CD14-positive monocyte (primary cell): ENCODE results near the gene SPG7. TPM values are rescaled to one million over a fixed set of nuclear protein-coding genes. Genes with fewer than 3 reads are reported as not detected.

ENCODE experiments used
- DNase-seq, 3 donors: peaks; one replicate each; pipeline ENCODE4 v3.0.0-alpha.2; 2011 to 2022
- H2AFZ ChIP-seq: 2 replicates; pipeline ENCODE4 v1.6.0; 2012; ENCODE audit warnings: mild to moderate bottlenecking, low read depth, low read length, inconsistent platforms; ENCODE audit not compliant: insufficient read depth, poor library complexity, severe bottlenecking
- H3K27ac ChIP-seq, 2 donors: 1 replicate in 1 of 2; 2 replicates in 1 of 2; pipeline ENCODE4 v1.5.1; 2012 to 2013; ENCODE audit warnings: low read length in 2 of 2, control low read depth in 1 of 2, inconsistent platforms in 1 of 2, low read depth in 1 of 2, mild to moderate bottlenecking in 1 of 2
- H3K27me3 ChIP-seq, 2 donors: one replicate each; pipeline versions ENCODE4 v1.6.0 to v1.6.1; 2011 to 2013; ENCODE audit warnings: low read length in 2 of 2; ENCODE audit not compliant: control insufficient read depth in 2 of 2, insufficient read depth in 2 of 2
- H3K36me3 ChIP-seq, 2 donors: replicated peaks in 1 of 2; 1 replicate in 1 of 2; 2 replicates in 1 of 2; pipeline versions ENCODE4 v1.5.1 to v1.6.1; 2012 to 2013; ENCODE audit warnings: low read length in 2 of 2, control low read depth in 1 of 2, inconsistent platforms in 1 of 2, mild to moderate bottlenecking in 1 of 2; ENCODE audit not compliant: insufficient read depth in 2 of 2, control insufficient read depth in 1 of 2
- H3K4me1 ChIP-seq, 2 donors: 1 replicate in 1 of 2; 2 replicates in 1 of 2; pipeline versions ENCODE4 v1.5.1 to v1.6.1; 2012 to 2013; ENCODE audit warnings: low read length in 2 of 2, control low read depth in 1 of 2, inconsistent platforms in 1 of 2, mild to moderate bottlenecking in 1 of 2, moderate library complexity in 1 of 2; ENCODE audit not compliant: insufficient read depth in 2 of 2, control insufficient read depth in 1 of 2
- H3K4me2 ChIP-seq: replicated peaks from 2 replicates; pipeline ENCODE3; 2012; ENCODE audit warnings: low read length, moderate library complexity, mild to moderate bottlenecking; ENCODE audit not compliant: poor library complexity, severe bottlenecking; ENCODE audit errors: extremely low read depth
- H3K4me3 ChIP-seq, 3 experiments: fragments of 200-600 bp in 1 of 3; sonication (generic) in 1 of 3; replicated peaks in 1 of 3; 1 replicate in 2 of 3; 2 replicates in 1 of 3; pipeline ENCODE4 v1.5.1; 2011 to 2013; ENCODE audit warnings: low read length in 3 of 3, mild to moderate bottlenecking in 3 of 3, control low read depth in 2 of 3, low read depth in 2 of 3, inconsistent platforms in 1 of 3, moderate library complexity in 1 of 3
- H3K79me2 ChIP-seq: 2 replicates; pipeline ENCODE4 v1.6.0; 2012; ENCODE audit warnings: mild to moderate bottlenecking, control low read depth, inconsistent platforms, low read length, moderate library complexity; ENCODE audit not compliant: insufficient read depth
- H3K9ac ChIP-seq: 2 replicates; pipeline ENCODE4 v1.6.0; 2017; ENCODE audit warnings: low read length, mild to moderate bottlenecking; ENCODE audit not compliant: insufficient read depth, poor library complexity, severe bottlenecking
- H3K9me3 ChIP-seq, 2 donors: replicated peaks in 1 of 2; 1 replicate in 1 of 2; 2 replicates in 1 of 2; pipeline versions ENCODE4 v1.5.1 to v1.6.1; 2012 to 2013; ENCODE audit warnings: low read length in 2 of 2, control low read depth in 1 of 2; ENCODE audit not compliant: control insufficient read depth in 1 of 2, insufficient read depth in 1 of 2
- H4K20me1 ChIP-seq: 2 replicates; pipeline ENCODE4 v1.6.0; 2012; ENCODE audit warnings: mild to moderate bottlenecking, low read length, control low read depth, moderate library complexity; ENCODE audit not compliant: insufficient read depth
- H3K27ac Mint-ChIP-seq, 7 donors: one replicate each; pipeline ENCODE4 v1.8.0; 2020; ENCODE audit warnings: mild to moderate bottlenecking in 7 of 7, mixed read lengths in 7 of 7, moderate library complexity in 6 of 7, inconsistent platforms in 2 of 7
- H3K27me3 Mint-ChIP-seq, 3 donors: one replicate each; pipeline ENCODE4 v1.8.0; 2021 to 2022; ENCODE audit warnings: low read depth in 3 of 3, mild to moderate bottlenecking in 3 of 3, mixed read lengths in 3 of 3, moderate library complexity in 3 of 3, inconsistent platforms in 1 of 3
- H3K36me3 Mint-ChIP-seq, 2 donors: one replicate each; pipeline ENCODE4 v1.8.0; 2020; ENCODE audit warnings: mixed read lengths in 2 of 2, inconsistent platforms in 1 of 2, mild to moderate bottlenecking in 1 of 2
- H3K4me1 Mint-ChIP-seq: one replicate; pipeline ENCODE4 v1.8.0; 2020; ENCODE audit warnings: mild to moderate bottlenecking, mixed read lengths
- H3K4me3 Mint-ChIP-seq, 2 donors: one replicate each; pipeline ENCODE4 v1.8.0; 2020; ENCODE audit warnings: mild to moderate bottlenecking in 2 of 2, mixed read lengths in 2 of 2, moderate library complexity in 1 of 2
- H3K9me3 Mint-ChIP-seq, 7 donors: one replicate each; pipeline ENCODE4 v1.8.0; 2020 to 2022; ENCODE audit warnings: mixed read lengths in 7 of 7, mild to moderate bottlenecking in 6 of 7, moderate library complexity in 6 of 7, inconsistent platforms in 2 of 7
- CTCF ChIP-seq: fragments of 200-600 bp; IDR thresholded peaks from one replicate; pipeline ENCODE4 v1.8.0; 2022; ENCODE audit warnings: antibody characterized with exemption, mild to moderate bottlenecking
- WGBS: methylation state at CpG from one replicate; pipeline ENCODE4 v1.1.5; 2013; ENCODE audit warnings: missing lambda C conversion rate; ENCODE audit not compliant: insufficient coverage; 5-methylcytosine and 5-hydroxymethylcytosine counted together
- intact Hi-C, 2 donors: fragments of 100-400 bp; cut with micrococcal nuclease; formaldehyde crosslinking; loops; one replicate each; pipeline versions ENCODE4 v1.15.0 to v1.15.1; 2023
- polyA plus RNA-seq, 3 donors: library from polyadenylated mRNA; depleted of rRNA in 1 of 3; unstranded in 2 of 3; stranded (reverse) in 1 of 3; fragments of 300-500 nt in 2 of 3; fragments of >200 nt in 1 of 3; fragmentation: Illumina TruSeq in 2 of 3; gene quantifications; 1 replicate in 2 of 3; 2 replicates in 1 of 3; pipeline ENCODE4 v1.2.3, GENCODE V29; 2012 to 2021

The SPG7 gene
- polyA plus RNA-seq, 3 donors, result 30.3 to 120 (median 34.4) TPM

GRCh38 chr16:89550421-89551007 is 42.3 kb downstream of the SPG7 start:
- Histone ChIP-seq H3K4me2 (no peak overlapping the region), H3K9ac (no peak overlapping the region), H3K79me2 (no peaks in the 10 kb centered on the region), H2AFZ (no peak overlapping the region), H3K4me1 (no peaks in the 10 kb centered on the region), H3K27me3 (no peaks in the 10 kb centered on the region), H3K27ac (no peak overlapping the region), H4K20me1 (no peaks in the 10 kb centered on the region), H3K36me3 (peaks cover 75 to 97% of the 10 kb centered on the region in 2 donors), H3K4me3 (no peak overlapping the region), H3K9me3 (no peaks in the 10 kb centered on the region)
- no peaks in the 10 kb centered on the region for H3K4me1 Mint-ChIP-seq
- peaks cover 0 to 2% (median 0%) of the 10 kb centered on the region in 3 donors for H3K27me3 Mint-ChIP-seq
- TF ChIP-seq CTCF, result no peak
- no peak for DNase-seq
- H3K9me3 Mint-ChIP-seq, result peaks cover 0 to 1% (median 0%) of the 10 kb centered on the region in 7 donors
- intact Hi-C loops, result no loop called here
- peaks cover 75 to 93% of the 10 kb centered on the region in 2 donors for H3K36me3 Mint-ChIP-seq
- WGBS, result 98% methylated on average over 19 of the region's 22 CpGs
- no peak overlapping the region for H3K4me3 Mint-ChIP-seq
- peak overlapping the region in 3 of 7 donors; percentile 15 to 61 (median 30) for H3K27ac Mint-ChIP-seq

- H3K9me3 Mint-ChIP-seq, result peaks cover 0 to 1% (median 0%) of the 10 kb centered on the region in 7 donors
- no peaks in the 10 kb centered on the region for H4K20me1 ChIP-seq
- no peak overlapping the region for H3K4me3 ChIP-seq
- H3K4me1 ChIP-seq, result peaks cover 0 to 2% of the 10 kb centered on the region in 2 donors
- H2AFZ ChIP-seq, result no peak overlapping the region
- H3K9ac ChIP-seq, result no peak overlapping the region
- H3K36me3 Mint-ChIP-seq, result peaks cover 73 to 90% of the 10 kb centered on the region in 2 donors
- WGBS, result 99% methylated on average over 20 of the region's 22 CpGs
- no peak for TF ChIP-seq CTCF
- peaks cover 0 to 2% (median 0%) of the 10 kb centered on the region in 3 donors for H3K27me3 Mint-ChIP-seq
- H3K36me3 ChIP-seq, result peaks cover 66 to 90% of the 10 kb centered on the region in 2 donors
- H3K27ac Mint-ChIP-seq, result peak overlapping the region in 1 of 7 donors; percentile 42
- H3K79me2 ChIP-seq, result no peaks in the 10 kb centered on the region
- peaks cover 4% of the 10 kb centered on the region for H3K4me1 Mint-ChIP-seq
- H3K4me2 ChIP-seq, result no peak overlapping the region
- H3K27me3 ChIP-seq, result no peaks in the 10 kb centered on the region
- intact Hi-C loops, result no loop called here
- no peak for DNase-seq
- no peak overlapping the region for H3K27ac ChIP-seq
- H3K4me3 Mint-ChIP-seq, result no peak overlapping the region
- no peaks in the 10 kb centered on the region for H3K9me3 ChIP-seq
Observed at GRCh38 chr16:89552329-89552728, 44.1 kb downstream of the SPG7 start.
